Liver (tissue), 9 donors: ENCODE data around the gene A4GALT. TPM values are rescaled to one million over a fixed set of nuclear protein-coding genes. Genes with fewer than 3 reads are reported as not detected.

ENCODE experiments used
- DNase-seq: peaks from one replicate; pipeline ENCODE4 v3.0.0-alpha.2; 2017; ENCODE audit warnings: low spot score
- H3K27ac ChIP-seq, 2 donors: one replicate each; pipeline ENCODE4 v1.7.0; 2013; ENCODE audit warnings: inconsistent platforms in 2 of 2, low read length in 2 of 2, control low read depth in 1 of 2, low read depth in 1 of 2, mild to moderate bottlenecking in 1 of 2
- H3K27me3 ChIP-seq, 4 donors: one replicate each; pipeline versions ENCODE4 v1.6.1 to v1.7.0; 2013; ENCODE audit warnings: low read length in 3 of 4, inconsistent platforms in 1 of 4, mild to moderate bottlenecking in 1 of 4, moderate library complexity in 1 of 4; ENCODE audit not compliant: control insufficient read depth in 4 of 4, insufficient read depth in 4 of 4
- H3K36me3 ChIP-seq, 4 donors: one replicate each; pipeline versions ENCODE4 v1.6.1 to v1.7.0; 2013; ENCODE audit warnings: low read length in 3 of 4, mild to moderate bottlenecking in 3 of 4, low read depth in 1 of 4, moderate library complexity in 1 of 4; ENCODE audit not compliant: control insufficient read depth in 4 of 4, insufficient read depth in 3 of 4
- H3K4me1 ChIP-seq, 4 donors: one replicate each; pipeline versions ENCODE4 v1.6.1 to v1.7.0; 2013; ENCODE audit warnings: low read length in 3 of 4, mild to moderate bottlenecking in 3 of 4, moderate library complexity in 1 of 4; ENCODE audit not compliant: control insufficient read depth in 4 of 4, insufficient read depth in 4 of 4
- H3K4me3 ChIP-seq, 3 donors: one replicate each; pipeline versions ENCODE4 v1.6.1 to v1.7.0; 2013; ENCODE audit warnings: low read length in 3 of 3, control low read depth in 1 of 3, low read depth in 1 of 3, mild to moderate bottlenecking in 1 of 3
- H3K9ac ChIP-seq, 2 donors: one replicate each; pipeline ENCODE4 v1.7.0; 2013; ENCODE audit warnings: low read length in 2 of 2, mild to moderate bottlenecking in 2 of 2, moderate library complexity in 2 of 2, control low read depth in 1 of 2, low read depth in 1 of 2
- H3K9me3 ChIP-seq, 4 donors: one replicate each; pipeline versions ENCODE4 v1.6.1 to v1.7.0; 2013; ENCODE audit warnings: low read length in 3 of 4; ENCODE audit not compliant: control insufficient read depth in 4 of 4
- EGR1 ChIP-seq, 2 donors: IDR thresholded peaks; 2 replicates each; pipeline ENCODE4 v1.6.1; 2016 to 2018; ENCODE audit warnings: antibody characterized with exemption in 2 of 2, low read depth in 2 of 2
- FOXA1 ChIP-seq: IDR thresholded peaks from 2 replicates; pipeline ENCODE4 v1.6.1; 2016; ENCODE audit warnings: antibody characterized with exemption
- FOXA2 ChIP-seq: IDR thresholded peaks from 2 replicates; pipeline ENCODE4 v1.6.1; 2016; ENCODE audit warnings: antibody characterized with exemption
- GABPA ChIP-seq, 2 donors: IDR thresholded peaks in 1 of 2; conservative IDR thresholded peaks in 1 of 2; 2 replicates each; pipeline ENCODE4 v1.6.1; 2016; ENCODE audit warnings: antibody characterized with exemption in 2 of 2, mild to moderate bottlenecking in 1 of 2, moderate library complexity in 1 of 2
- HNF4A ChIP-seq, 2 donors: conservative IDR thresholded peaks; 2 replicates each; pipeline ENCODE4 v1.6.1; 2016; ENCODE audit warnings: antibody characterized with exemption in 2 of 2, mild to moderate bottlenecking in 2 of 2
- HNF4G ChIP-seq: IDR thresholded peaks from 2 replicates; pipeline ENCODE4 v1.6.1; 2016; ENCODE audit warnings: antibody characterized with exemption
- JUND ChIP-seq, 2 donors: IDR thresholded peaks; 2 replicates each; pipeline ENCODE4 v1.6.1; 2016; ENCODE audit warnings: antibody characterized with exemption in 2 of 2
- NR2F2 ChIP-seq: IDR thresholded peaks from 2 replicates; pipeline ENCODE4 v1.6.1; 2016; ENCODE audit warnings: antibody characterized with exemption
- RAD21 ChIP-seq, 2 donors: IDR thresholded peaks; 2 replicates each; pipeline ENCODE4 v1.6.1; 2016; ENCODE audit warnings: antibody characterized with exemption in 2 of 2, mild to moderate bottlenecking in 2 of 2
- RXRA ChIP-seq, 2 donors: IDR thresholded peaks; 2 replicates each; pipeline ENCODE4 v1.6.1; 2017 to 2018; ENCODE audit warnings: antibody characterized with exemption in 2 of 2, mild to moderate bottlenecking in 1 of 2
- SP1 ChIP-seq: IDR thresholded peaks from 2 replicates; pipeline ENCODE4 v1.6.1; 2018; ENCODE audit warnings: antibody characterized with exemption, mild to moderate bottlenecking
- TAF1 ChIP-seq: conservative IDR thresholded peaks from 2 replicates; pipeline ENCODE4 v1.6.1; 2016; ENCODE audit warnings: antibody characterized with exemption, mild to moderate bottlenecking
- YY1 ChIP-seq: IDR thresholded peaks from 2 replicates; pipeline ENCODE4 v1.6.1; 2016; ENCODE audit warnings: antibody characterized with exemption, mild to moderate bottlenecking
- WGBS: extraction: QIAGEN DNeasy Blood & Tissue Kit; methylation state at CpG from one replicate; pipeline ENCODE4 v1.1.7; 2013; 5-methylcytosine and 5-hydroxymethylcytosine counted together
- polyA plus RNA-seq, 2 donors: library from polyadenylated mRNA; stranded (reverse) in 1 of 2; unstranded in 1 of 2; fragments of 200-250 nt in 1 of 2; fragments of >200 nt in 1 of 2; fragmentation: Nextera tagmentation in 1 of 2; extraction: Ambion mirVana in 1 of 2; gene quantifications; one replicate each; pipeline versions ENCODE4 v1.2.1 to v1.2.3, GENCODE V29; 2013 to 2015
- total RNA-seq, 2 donors: library from RNA; depleted of rRNA; stranded (reverse); fragments of >200 nt; gene quantifications; one replicate each; pipeline ENCODE4 v1.2.3, GENCODE V29; 2014
- TF ChIP-seq, protein P1 (sequence below): IDR thresholded peaks from 2 replicates; pipeline ENCODE4 v1.6.1; 2016; ENCODE audit warnings: antibody characterized with exemption
- TF ChIP-seq, protein P2 (sequence below): IDR thresholded peaks from 2 replicates; pipeline ENCODE4 v1.6.1; 2016; ENCODE audit warnings: antibody characterized with exemption
- TF ChIP-seq, protein P3 (sequence below): fragments of 150-350 bp; IDR thresholded peaks from 2 replicates; pipeline ENCODE4 v1.5.1; 2017; ENCODE audit warnings: improper control_type of control experiment, low read depth, low read length; ENCODE audit not compliant: missing input control
- TF ChIP-seq, protein P4 (sequence below): IDR thresholded peaks from 2 replicates; pipeline ENCODE4 v1.6.1; 2016; ENCODE audit warnings: antibody characterized with exemption, mild to moderate bottlenecking
- TF ChIP-seq, protein P5 (sequence below): IDR thresholded peaks from 2 replicates; pipeline ENCODE4 v1.6.1; 2016; ENCODE audit warnings: antibody characterized with exemption
- donor health status: healthy.
- donor health status: healthy.
- donor health status: healthy.
- donor health status: healthy.
- donor health status: healthy.

Gene A4GALT
- total and polyA plus RNA-seq, 4 donors = 1.6 to 8.2 (median 2.0) TPM

DNA sequence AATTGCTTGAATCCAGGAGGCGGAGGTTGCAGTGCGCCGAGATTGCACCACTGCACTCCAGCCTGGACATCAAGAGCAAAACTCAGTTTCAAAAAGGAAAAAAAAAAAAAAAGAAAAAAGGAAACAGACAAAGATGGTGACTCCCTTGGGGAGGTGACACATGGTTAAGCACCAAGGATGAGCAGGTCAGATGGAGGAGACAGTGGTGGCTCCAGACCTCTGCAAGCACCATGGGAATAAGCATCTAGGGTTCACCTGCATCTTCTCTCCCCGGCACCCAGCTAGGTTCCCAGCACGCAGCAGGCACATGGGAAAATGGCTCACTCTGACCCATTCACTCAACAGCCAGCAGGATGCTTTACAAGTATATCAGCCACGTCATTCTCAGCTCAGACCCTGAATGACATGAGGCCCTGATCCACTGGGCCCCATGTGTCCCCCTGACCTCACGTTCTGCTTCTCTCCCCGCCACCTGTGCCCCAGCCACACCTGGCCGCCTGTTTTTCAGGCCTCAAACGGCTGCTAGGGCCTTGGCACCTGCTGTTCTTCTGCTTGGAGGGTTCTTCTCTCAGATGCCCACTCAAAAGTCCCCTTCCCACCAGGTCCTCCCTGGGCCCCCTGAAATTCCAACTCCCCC lies 24.2 kb downstream of the A4GALT start:
- Histone ChIP-seq H3K27ac (no peak overlapping the region), H3K9ac (no peak overlapping the region), H3K4me1 (no peaks in the 10 kb centered on the region), H3K9me3 (no peaks in the 10 kb centered on the region), H3K4me3 (no peak overlapping the region), H3K27me3 (no peaks in the 10 kb centered on the region), H3K36me3 (no peaks in the 10 kb centered on the region)
- TF ChIP-seq RXRA (IDR thresholded peaks at IDR 0.05) = no peak
- 94% methylated on average over 10 of the region's 10 CpGs for WGBS
- DNase-seq = no peak

DNA sequence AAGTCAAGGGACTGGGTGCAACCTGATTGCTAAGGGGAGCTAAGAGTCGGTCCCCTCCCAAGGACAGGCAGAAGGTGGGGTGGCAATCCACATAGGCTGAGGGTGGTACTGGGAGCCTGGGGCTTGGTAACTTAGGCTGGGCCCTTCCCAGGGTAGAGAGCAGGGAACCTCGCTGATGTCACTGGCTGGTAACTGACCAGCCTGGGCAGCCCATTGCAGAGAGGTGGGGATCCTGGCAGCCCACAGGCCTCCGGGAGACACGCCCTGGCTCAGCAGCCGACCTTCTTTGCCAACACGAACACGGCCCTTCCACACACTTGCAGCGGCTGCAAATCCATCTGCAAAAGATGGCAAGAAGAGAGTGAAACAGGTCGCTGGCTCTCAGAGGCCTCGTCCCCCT lies 25.4 kb downstream of the A4GALT start:
- no peaks in the 10 kb centered on the region for H3K27me3 ChIP-seq
- DNase-seq = no peak
- H3K4me1 ChIP-seq = no peaks in the 10 kb centered on the region
- no peak overlapping the region for H3K27ac ChIP-seq
- TF ChIP-seq, protein P1, sequence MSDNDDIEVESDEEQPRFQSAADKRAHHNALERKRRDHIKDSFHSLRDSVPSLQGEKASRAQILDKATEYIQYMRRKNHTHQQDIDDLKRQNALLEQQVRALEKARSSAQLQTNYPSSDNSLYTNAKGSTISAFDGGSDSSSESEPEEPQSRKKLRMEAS = no peak
- TF ChIP-seq HNF4A (conservative IDR thresholded peaks at IDR 0.05) (no peak), FOXA2 (no peak), HNF4G (no peak), RXRA (IDR thresholded peaks at IDR 0.05) (no peak), EGR1 (IDR thresholded peaks at IDR 0.05; ENCODE audit: low read depth in 2 of 2) (no peak), SP1 (no peak), RAD21 (IDR thresholded peaks at IDR 0.05) (no peak), YY1 (no peak), TAF1 (no peak), GABPA (IDR thresholded peaks at IDR 0.05 in 1 of 2, conservative IDR thresholded peaks at IDR 0.05 in 1 of 2) (no peak), JUND (IDR thresholded peaks at IDR 0.05) (no peak), NR2F2 (no peak), FOXA1 (no peak)
- TF ChIP-seq, protein P2, sequence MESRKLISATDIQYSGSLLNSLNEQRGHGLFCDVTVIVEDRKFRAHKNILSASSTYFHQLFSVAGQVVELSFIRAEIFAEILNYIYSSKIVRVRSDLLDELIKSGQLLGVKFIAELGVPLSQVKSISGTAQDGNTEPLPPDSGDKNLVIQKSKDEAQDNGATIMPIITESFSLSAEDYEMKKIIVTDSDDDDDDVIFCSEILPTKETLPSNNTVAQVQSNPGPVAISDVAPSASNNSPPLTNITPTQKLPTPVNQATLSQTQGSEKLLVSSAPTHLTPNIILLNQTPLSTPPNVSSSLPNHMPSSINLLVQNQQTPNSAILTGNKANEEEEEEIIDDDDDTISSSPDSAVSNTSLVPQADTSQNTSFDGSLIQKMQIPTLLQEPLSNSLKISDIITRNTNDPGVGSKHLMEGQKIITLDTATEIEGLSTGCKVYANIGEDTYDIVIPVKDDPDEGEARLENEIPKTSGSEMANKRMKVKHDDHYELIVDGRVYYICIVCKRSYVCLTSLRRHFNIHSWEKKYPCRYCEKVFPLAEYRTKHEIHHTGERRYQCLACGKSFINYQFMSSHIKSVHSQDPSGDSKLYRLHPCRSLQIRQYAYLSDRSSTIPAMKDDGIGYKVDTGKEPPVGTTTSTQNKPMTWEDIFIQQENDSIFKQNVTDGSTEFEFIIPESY = no peak
- TF ChIP-seq, protein P3, sequence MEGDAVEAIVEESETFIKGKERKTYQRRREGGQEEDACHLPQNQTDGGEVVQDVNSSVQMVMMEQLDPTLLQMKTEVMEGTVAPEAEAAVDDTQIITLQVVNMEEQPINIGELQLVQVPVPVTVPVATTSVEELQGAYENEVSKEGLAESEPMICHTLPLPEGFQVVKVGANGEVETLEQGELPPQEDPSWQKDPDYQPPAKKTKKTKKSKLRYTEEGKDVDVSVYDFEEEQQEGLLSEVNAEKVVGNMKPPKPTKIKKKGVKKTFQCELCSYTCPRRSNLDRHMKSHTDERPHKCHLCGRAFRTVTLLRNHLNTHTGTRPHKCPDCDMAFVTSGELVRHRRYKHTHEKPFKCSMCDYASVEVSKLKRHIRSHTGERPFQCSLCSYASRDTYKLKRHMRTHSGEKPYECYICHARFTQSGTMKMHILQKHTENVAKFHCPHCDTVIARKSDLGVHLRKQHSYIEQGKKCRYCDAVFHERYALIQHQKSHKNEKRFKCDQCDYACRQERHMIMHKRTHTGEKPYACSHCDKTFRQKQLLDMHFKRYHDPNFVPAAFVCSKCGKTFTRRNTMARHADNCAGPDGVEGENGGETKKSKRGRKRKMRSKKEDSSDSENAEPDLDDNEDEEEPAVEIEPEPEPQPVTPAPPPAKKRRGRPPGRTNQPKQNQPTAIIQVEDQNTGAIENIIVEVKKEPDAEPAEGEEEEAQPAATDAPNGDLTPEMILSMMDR = no peak
- TF ChIP-seq, protein P4, sequence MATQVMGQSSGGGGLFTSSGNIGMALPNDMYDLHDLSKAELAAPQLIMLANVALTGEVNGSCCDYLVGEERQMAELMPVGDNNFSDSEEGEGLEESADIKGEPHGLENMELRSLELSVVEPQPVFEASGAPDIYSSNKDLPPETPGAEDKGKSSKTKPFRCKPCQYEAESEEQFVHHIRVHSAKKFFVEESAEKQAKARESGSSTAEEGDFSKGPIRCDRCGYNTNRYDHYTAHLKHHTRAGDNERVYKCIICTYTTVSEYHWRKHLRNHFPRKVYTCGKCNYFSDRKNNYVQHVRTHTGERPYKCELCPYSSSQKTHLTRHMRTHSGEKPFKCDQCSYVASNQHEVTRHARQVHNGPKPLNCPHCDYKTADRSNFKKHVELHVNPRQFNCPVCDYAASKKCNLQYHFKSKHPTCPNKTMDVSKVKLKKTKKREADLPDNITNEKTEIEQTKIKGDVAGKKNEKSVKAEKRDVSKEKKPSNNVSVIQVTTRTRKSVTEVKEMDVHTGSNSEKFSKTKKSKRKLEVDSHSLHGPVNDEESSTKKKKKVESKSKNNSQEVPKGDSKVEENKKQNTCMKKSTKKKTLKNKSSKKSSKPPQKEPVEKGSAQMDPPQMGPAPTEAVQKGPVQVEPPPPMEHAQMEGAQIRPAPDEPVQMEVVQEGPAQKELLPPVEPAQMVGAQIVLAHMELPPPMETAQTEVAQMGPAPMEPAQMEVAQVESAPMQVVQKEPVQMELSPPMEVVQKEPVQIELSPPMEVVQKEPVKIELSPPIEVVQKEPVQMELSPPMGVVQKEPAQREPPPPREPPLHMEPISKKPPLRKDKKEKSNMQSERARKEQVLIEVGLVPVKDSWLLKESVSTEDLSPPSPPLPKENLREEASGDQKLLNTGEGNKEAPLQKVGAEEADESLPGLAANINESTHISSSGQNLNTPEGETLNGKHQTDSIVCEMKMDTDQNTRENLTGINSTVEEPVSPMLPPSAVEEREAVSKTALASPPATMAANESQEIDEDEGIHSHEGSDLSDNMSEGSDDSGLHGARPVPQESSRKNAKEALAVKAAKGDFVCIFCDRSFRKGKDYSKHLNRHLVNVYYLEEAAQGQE = no peak
- TF ChIP-seq, protein P5, sequence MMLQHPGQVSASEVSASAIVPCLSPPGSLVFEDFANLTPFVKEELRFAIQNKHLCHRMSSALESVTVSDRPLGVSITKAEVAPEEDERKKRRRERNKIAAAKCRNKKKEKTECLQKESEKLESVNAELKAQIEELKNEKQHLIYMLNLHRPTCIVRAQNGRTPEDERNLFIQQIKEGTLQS = no peak
- WGBS = 90% methylated on average over 10 of the region's 10 CpGs
- no peak overlapping the region for H3K4me3 ChIP-seq
- H3K36me3 ChIP-seq = no peaks in the 10 kb centered on the region
- no peak overlapping the region for H3K9ac ChIP-seq
- no peaks in the 10 kb centered on the region for H3K9me3 ChIP-seq
